Measurements from ENCODE around the gene FADS1.

DNA sequence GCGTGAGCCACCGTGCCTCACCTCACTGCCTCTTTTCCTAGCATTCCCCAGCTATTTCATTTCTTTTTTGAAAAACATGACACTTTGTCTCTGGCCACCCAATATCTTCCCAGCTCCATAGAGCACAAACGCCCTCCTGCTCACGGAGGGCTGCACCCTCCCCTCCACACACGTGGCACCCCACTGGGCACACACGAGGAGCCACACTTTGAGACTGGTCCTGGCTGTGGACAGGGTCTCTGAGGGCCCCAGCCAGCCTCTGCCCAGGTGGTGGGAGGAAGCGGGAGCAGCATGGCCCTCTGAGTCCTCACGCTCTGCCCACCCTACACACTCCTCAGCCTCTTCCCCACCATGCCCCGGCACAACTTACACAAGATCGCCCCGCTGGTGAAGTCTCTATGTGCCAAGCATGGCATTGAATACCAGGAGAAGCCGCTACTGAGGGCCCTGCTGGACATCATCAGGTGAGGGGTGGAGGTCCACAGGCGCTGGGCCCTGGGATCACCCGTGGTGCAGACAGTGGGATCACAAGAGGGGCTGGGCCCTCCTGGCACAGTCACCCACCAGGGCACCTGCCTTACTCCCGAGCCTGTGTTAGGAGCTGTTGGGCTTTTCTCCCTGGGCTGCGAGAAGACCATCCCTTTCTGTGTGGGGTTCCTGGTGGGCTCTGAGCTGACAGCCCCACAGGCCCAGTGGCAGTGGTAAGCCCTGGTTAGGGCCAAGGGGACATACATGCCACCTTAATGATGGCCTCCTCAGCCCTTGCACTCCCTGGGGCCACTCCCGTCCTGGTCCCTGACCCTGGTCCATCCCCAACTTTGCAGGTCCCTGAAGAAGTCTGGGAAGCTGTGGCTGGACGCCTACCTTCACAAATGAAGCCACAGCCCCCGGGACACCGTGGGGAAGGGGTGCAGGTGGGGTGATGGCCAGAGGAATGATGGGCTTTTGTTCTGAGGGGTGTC lies 48.3 kb upstream of the FADS1 start:
- TF ChIP-seq, protein P1, sequence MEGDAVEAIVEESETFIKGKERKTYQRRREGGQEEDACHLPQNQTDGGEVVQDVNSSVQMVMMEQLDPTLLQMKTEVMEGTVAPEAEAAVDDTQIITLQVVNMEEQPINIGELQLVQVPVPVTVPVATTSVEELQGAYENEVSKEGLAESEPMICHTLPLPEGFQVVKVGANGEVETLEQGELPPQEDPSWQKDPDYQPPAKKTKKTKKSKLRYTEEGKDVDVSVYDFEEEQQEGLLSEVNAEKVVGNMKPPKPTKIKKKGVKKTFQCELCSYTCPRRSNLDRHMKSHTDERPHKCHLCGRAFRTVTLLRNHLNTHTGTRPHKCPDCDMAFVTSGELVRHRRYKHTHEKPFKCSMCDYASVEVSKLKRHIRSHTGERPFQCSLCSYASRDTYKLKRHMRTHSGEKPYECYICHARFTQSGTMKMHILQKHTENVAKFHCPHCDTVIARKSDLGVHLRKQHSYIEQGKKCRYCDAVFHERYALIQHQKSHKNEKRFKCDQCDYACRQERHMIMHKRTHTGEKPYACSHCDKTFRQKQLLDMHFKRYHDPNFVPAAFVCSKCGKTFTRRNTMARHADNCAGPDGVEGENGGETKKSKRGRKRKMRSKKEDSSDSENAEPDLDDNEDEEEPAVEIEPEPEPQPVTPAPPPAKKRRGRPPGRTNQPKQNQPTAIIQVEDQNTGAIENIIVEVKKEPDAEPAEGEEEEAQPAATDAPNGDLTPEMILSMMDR (IDR thresholded peaks at IDR 0.05; ENCODE audit: low read depth, low read length, poor library complexity, severe bottlenecking): no peak
- TF ChIP-seq EZH2phosphoT487 (IDR thresholded peaks at IDR 0.05; ENCODE audit: borderline replicate concordance, low read length): no peak
